SK-N-SH (cell line): ENCODE measurements around the gene SZT2.

Experiments
- CHD2 ChIP-seq: fragments of 150-350 bp; IDR thresholded peaks from 2 replicates; pipeline ENCODE4 v1.6.1; 2018; ENCODE audit warnings: low read length; ENCODE audit not compliant: partially characterized antibody
- EP300 ChIP-seq, 2 experiments: IDR thresholded peaks; 2 replicates each; pipeline versions ENCODE4 v1.4.0 to v1.6.1; 2012; ENCODE audit warnings: borderline replicate concordance in 1 of 2, low read depth in 1 of 2, low read length in 1 of 2
- FOXJ3 ChIP-seq: sonication (generic); formaldehyde crosslinking; IDR thresholded peaks from 2 replicates; pipeline ENCODE4 v1.5.1; 2020; ENCODE audit warnings: mild to moderate bottlenecking, missing genetic modification reagents
- FOXM1 ChIP-seq: IDR thresholded peaks from 2 replicates; pipeline ENCODE4 v1.4.0; 2012; ENCODE audit warnings: low read depth, mild to moderate bottlenecking
- POLR2AphosphoS5 ChIP-seq: IDR thresholded peaks from 2 replicates; pipeline ENCODE4 v1.6.1; 2012; ENCODE audit warnings: low read depth, low read length
- RAD21 ChIP-seq: IDR thresholded peaks from 2 replicates; pipeline ENCODE4 v1.6.1; 2012; ENCODE audit warnings: mild to moderate bottlenecking, low read length
- RFX5 ChIP-seq: IDR thresholded peaks from 2 replicates; pipeline ENCODE4 v1.6.1; 2012; ENCODE audit warnings: mild to moderate bottlenecking, improper control_type of control experiment, low read length
- TAF1 ChIP-seq: IDR thresholded peaks from 2 replicates; pipeline ENCODE4 v1.6.1; 2012; ENCODE audit warnings: low read depth, mild to moderate bottlenecking, low read length, moderate library complexity, borderline replicate concordance
- TF ChIP-seq, protein P1 (sequence below): fragments of 200-600 bp; sonication (generic); IDR thresholded peaks from 2 replicates; pipeline ENCODE4 v1.6.1; 2017; ENCODE audit warnings: antibody characterized with exemption, mild to moderate bottlenecking, moderate library complexity
- TF ChIP-seq, protein P2 (sequence below): IDR thresholded peaks from 2 replicates; pipeline ENCODE4 v1.6.1; 2012; ENCODE audit warnings: mild to moderate bottlenecking, low read depth, low read length, moderate library complexity
- TF ChIP-seq, protein P3 (sequence below): IDR thresholded peaks from 2 replicates; pipeline ENCODE4 v1.4.0; 2012; ENCODE audit warnings: low read depth, borderline replicate concordance
- TF ChIP-seq, protein P4 (sequence below): IDR thresholded peaks from 2 replicates; pipeline ENCODE4 v1.4.0; 2012; ENCODE audit warnings: low read depth

DNA sequence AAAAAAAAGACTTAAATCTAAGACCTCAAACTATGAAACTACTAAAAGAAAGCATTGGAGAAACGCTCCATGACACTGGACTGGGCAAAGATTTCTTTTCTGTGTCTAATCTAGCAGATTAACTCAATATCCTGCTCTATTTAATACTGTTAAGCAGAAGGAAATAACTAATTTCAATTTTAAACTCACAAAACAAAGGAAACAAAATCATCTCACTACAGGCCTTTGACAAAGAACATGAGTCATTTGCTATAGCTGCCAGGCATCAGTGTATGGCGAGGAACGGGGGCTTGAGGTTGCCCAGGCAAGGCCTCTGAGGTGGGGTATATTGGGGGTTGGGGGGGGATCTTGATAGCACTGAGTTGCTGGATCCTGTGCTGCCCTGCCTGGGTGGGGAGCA lies 20.9 kb downstream of the SZT2 start:
- TF ChIP-seq, protein P1, sequence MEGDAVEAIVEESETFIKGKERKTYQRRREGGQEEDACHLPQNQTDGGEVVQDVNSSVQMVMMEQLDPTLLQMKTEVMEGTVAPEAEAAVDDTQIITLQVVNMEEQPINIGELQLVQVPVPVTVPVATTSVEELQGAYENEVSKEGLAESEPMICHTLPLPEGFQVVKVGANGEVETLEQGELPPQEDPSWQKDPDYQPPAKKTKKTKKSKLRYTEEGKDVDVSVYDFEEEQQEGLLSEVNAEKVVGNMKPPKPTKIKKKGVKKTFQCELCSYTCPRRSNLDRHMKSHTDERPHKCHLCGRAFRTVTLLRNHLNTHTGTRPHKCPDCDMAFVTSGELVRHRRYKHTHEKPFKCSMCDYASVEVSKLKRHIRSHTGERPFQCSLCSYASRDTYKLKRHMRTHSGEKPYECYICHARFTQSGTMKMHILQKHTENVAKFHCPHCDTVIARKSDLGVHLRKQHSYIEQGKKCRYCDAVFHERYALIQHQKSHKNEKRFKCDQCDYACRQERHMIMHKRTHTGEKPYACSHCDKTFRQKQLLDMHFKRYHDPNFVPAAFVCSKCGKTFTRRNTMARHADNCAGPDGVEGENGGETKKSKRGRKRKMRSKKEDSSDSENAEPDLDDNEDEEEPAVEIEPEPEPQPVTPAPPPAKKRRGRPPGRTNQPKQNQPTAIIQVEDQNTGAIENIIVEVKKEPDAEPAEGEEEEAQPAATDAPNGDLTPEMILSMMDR, result no peak
- TF ChIP-seq POLR2AphosphoS5 (no peak), TAF1 (no peak), CHD2 (no peak), RFX5 (no peak), FOXM1 (no peak), RAD21 (no peak), FOXJ3 (CRISPR knock-in tag) (no peak), EP300 (IDR thresholded peaks at IDR 0.05; ENCODE audit: borderline replicate concordance in 1 of 2, low read depth in 1 of 2, low read length in 1 of 2) (no peak)
- TF ChIP-seq, protein P2, sequence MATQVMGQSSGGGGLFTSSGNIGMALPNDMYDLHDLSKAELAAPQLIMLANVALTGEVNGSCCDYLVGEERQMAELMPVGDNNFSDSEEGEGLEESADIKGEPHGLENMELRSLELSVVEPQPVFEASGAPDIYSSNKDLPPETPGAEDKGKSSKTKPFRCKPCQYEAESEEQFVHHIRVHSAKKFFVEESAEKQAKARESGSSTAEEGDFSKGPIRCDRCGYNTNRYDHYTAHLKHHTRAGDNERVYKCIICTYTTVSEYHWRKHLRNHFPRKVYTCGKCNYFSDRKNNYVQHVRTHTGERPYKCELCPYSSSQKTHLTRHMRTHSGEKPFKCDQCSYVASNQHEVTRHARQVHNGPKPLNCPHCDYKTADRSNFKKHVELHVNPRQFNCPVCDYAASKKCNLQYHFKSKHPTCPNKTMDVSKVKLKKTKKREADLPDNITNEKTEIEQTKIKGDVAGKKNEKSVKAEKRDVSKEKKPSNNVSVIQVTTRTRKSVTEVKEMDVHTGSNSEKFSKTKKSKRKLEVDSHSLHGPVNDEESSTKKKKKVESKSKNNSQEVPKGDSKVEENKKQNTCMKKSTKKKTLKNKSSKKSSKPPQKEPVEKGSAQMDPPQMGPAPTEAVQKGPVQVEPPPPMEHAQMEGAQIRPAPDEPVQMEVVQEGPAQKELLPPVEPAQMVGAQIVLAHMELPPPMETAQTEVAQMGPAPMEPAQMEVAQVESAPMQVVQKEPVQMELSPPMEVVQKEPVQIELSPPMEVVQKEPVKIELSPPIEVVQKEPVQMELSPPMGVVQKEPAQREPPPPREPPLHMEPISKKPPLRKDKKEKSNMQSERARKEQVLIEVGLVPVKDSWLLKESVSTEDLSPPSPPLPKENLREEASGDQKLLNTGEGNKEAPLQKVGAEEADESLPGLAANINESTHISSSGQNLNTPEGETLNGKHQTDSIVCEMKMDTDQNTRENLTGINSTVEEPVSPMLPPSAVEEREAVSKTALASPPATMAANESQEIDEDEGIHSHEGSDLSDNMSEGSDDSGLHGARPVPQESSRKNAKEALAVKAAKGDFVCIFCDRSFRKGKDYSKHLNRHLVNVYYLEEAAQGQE, result no peak
- TF ChIP-seq, protein P3, sequence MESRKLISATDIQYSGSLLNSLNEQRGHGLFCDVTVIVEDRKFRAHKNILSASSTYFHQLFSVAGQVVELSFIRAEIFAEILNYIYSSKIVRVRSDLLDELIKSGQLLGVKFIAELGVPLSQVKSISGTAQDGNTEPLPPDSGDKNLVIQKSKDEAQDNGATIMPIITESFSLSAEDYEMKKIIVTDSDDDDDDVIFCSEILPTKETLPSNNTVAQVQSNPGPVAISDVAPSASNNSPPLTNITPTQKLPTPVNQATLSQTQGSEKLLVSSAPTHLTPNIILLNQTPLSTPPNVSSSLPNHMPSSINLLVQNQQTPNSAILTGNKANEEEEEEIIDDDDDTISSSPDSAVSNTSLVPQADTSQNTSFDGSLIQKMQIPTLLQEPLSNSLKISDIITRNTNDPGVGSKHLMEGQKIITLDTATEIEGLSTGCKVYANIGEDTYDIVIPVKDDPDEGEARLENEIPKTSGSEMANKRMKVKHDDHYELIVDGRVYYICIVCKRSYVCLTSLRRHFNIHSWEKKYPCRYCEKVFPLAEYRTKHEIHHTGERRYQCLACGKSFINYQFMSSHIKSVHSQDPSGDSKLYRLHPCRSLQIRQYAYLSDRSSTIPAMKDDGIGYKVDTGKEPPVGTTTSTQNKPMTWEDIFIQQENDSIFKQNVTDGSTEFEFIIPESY, result no peak
- TF ChIP-seq, protein P4, sequence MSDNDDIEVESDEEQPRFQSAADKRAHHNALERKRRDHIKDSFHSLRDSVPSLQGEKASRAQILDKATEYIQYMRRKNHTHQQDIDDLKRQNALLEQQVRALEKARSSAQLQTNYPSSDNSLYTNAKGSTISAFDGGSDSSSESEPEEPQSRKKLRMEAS, result no peak
